Activated naive CD4-positive, alpha-beta T cell treated with Interleukin-2 at 50 U/mL for 16 hours (primary cell): ENCODE data around the gene SLC15A1.
"Not testable (repeated sequence)": the region's sequence is repeated elsewhere in the genome, so short reads cannot be mapped to it uniquely, and the experiment has no call there.

Experiments used
- DNase-seq: peaks from one replicate; pipeline ENCODE4 v3.0.0-alpha.2; 2020

SLC15A1 gene

GRCh38 chr13:98652276-98652675, 100.2 kb downstream of the SLC15A1 start:
- no peak for DNase-seq

- DNase-seq = no peak
Observed at GRCh38 chr13:98651744-98652143, 100.7 kb downstream of the SLC15A1 start.

GRCh38 chr13:98650396-98651107, 101.9 kb downstream of the SLC15A1 start:
- no peak for DNase-seq

GRCh38 chr13:98649861-98650260, 102.6 kb downstream of the SLC15A1 start:
- no peak for DNase-seq

GRCh38 chr13:98648686-98649085, 103.8 kb downstream of the SLC15A1 start:
- DNase-seq = no peak

GRCh38 chr13:98648141-98648540, 104.3 kb downstream of the SLC15A1 start:
- no peak for DNase-seq

GRCh38 chr13:98647121-98647520, 105.4 kb downstream of the SLC15A1 start:
- no peak for DNase-seq

- DNase-seq = no peak
Observed at GRCh38 chr13:98643479-98643878, 109.0 kb downstream of the SLC15A1 start.

GRCh38 chr13:98641075-98641474, 111.4 kb downstream of the SLC15A1 start:
- DNase-seq = no peak

- not testable (repeated sequence) for DNase-seq
Observed at GRCh38 chr13:98639785-98640184, 112.7 kb downstream of the SLC15A1 start.

- not testable (repeated sequence) for DNase-seq
Observed at GRCh38 chr13:98638352-98638751, 114.1 kb downstream of the SLC15A1 start.
